ENCODE results near the gene STK38.

DNA sequence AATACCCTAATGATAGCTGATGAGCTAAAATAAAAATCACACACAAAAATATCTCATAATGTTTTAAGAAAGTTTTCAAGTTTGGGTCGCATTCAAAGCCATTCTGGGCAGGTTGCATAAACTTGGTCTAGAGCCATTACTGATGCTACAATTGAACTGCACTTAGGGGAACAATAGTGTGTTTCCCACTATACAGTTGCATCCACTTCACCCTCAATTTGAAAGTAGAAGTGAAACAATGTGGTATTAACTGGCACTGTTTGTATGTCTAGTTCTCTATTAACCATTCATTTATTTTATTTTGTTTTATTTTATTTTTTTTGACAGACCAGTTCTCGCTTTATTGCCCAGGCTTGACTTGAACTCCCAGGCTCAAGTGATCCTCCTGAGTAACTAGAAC, 23.0 kb upstream of the STK38 start:
- TF ChIP-seq CHD2 (IDR thresholded peaks at IDR 0.05; ENCODE audit: low read length, partially characterized antibody) (no peak), CTCF (IDR thresholded peaks at IDR 0.05) (no peak), POLR2A (IDR thresholded peaks at IDR 0.05; ENCODE audit: low read length) (no peak), E2F6 (IDR thresholded peaks at IDR 0.05; ENCODE audit: borderline replicate concordance, low read depth) (no peak), MAFK (IDR thresholded peaks at IDR 0.05; ENCODE audit: partially characterized antibody) (no peak), RFX5 (IDR thresholded peaks at IDR 0.05) (no peak), BHLHE40 (IDR thresholded peaks at IDR 0.05; ENCODE audit: low read depth, low read length) (no peak), JUNB (IDR thresholded peaks at IDR 0.05) (no peak), USF2 (IDR thresholded peaks at IDR 0.05) (no peak), CHD4 (IDR thresholded peaks at IDR 0.05; ENCODE audit: borderline replicate concordance) (no peak), EP300 (IDR thresholded peaks at IDR 0.05) (no peak)

Data from A549 (cell line).